ENCODE results near the gene KEL.

KEL gene

DNA sequence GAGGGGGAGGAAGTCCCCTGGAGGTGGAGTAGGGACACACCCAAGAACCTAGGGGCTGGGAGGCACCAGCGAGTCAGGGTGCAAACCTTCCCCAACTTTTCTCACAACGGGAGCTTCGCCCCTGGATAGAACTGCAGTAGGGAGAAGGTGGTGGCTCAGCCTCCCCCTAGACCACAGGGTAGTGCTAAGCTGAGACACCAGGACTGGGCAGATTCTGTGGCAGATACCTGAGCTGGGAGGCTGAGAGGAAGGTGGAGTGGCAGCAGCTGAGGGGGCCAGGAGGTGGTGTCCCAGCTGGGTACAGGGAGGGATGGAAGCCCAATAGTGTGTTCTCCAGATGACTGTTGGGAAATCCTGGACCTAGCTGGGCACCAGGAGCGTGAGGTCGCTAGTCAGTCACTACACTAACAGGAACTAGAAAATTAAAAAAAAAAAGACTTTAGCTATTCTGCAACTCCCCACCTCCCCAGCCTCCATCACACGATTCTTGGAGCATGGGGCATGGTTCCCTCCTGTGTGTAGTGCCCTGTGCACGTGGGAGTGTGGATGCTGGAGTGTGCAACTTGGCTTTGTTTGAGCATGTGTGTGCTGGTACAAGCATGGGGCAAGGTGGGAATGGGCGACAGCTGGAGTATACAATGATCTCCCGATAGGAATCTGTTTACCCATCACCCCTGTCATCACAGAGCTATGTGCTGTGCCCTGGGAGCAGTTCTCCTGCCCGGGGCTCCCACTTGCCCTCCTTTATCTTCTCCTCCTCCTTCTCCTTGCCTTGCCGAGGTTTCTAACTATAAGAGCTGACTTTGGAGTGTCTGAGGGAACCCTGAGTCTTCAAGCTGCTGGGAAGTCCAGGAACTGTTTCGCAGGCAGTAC is 67.8 kb downstream of the KEL start:
- Histone ChIP-seq H3K27me3 (ENCODE audit: control insufficient read depth, insufficient read depth, low read length) (no peaks in the 10 kb centered on the region), H3K4me3 (ENCODE audit: low read length) (no peak overlapping the region), H3K36me3 (ENCODE audit: control insufficient read depth, low read depth, low read length) (no peaks in the 10 kb centered on the region), H3K9me3 (ENCODE audit: control insufficient read depth, low read depth, low read length) (no peaks in the 10 kb centered on the region), H3K27ac (ENCODE audit: low read length) (no peak overlapping the region), H3K4me1 (ENCODE audit: control insufficient read depth, low read depth, low read length) (peaks cover 3% of the 10 kb centered on the region), H3K9ac (ENCODE audit: low read length) (no peak overlapping the region)

DNA sequence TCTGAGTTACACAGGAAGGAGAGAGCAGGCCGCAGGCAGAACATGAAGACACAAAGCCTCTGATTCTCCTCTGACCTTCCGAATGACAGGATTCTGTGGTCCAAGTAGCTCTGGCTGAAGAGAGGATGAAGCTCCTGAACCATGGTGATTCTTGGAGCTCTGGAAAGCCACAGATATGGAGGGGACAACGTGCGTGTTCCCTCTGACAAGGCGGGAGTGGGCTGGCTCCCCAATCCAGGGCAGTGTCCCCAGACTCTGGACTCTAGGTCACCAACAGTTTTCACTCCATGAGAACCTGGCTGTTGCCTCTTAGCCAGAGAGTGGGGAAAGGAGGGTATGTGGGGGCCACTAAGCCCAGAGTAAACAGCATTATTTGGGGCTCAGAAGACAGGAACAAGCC is 69.2 kb downstream of the KEL start:
- no peak overlapping the region for H3K9ac ChIP-seq (ENCODE audit: low read length)
- no peaks in the 10 kb centered on the region for H3K27me3 ChIP-seq (ENCODE audit: control insufficient read depth, insufficient read depth, low read length)
- no peaks in the 10 kb centered on the region for H3K36me3 ChIP-seq (ENCODE audit: control insufficient read depth, low read depth, low read length)
- no peak overlapping the region for H3K4me3 ChIP-seq (ENCODE audit: low read length)
- no peak overlapping the region for H3K27ac ChIP-seq (ENCODE audit: low read length)
- H3K9me3 ChIP-seq (ENCODE audit: control insufficient read depth, low read depth, low read length), result no peaks in the 10 kb centered on the region
- H3K4me1 ChIP-seq (ENCODE audit: control insufficient read depth, low read depth, low read length), result no peaks in the 10 kb centered on the region

DNA sequence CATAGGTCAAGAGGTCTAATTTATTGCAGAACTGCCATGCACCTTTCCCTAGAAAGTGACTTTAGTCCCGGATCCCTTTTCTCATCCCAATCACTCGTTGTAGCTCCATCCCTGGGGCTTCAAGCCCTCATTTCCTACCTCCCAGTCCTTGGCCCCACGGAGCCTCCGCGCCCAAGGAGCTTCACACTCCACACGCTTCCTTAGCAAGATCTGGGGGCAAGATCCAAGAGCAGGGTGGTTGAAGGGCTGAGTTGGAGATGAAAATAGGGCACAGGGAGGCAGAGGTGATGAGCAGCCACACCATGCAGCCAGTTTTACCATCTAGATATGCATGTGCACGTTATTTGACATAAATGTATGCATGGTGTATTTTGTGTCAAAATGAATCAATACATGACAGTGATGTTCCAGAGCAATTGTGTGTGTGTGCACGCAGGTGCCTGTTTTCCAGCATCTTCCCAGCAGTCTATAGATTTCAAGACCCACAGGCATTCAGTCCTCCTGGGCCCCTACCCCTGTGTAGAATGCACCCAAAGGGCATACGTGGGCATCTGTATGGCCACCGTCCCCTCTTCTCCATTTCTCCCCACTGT is 70.6 kb downstream of the KEL start:
- Histone ChIP-seq H3K36me3 (ENCODE audit: control insufficient read depth, low read depth, low read length) (no peaks in the 10 kb centered on the region), H3K9ac (ENCODE audit: low read length) (no peak overlapping the region), H3K27me3 (ENCODE audit: control insufficient read depth, insufficient read depth, low read length) (no peaks in the 10 kb centered on the region), H3K4me1 (ENCODE audit: control insufficient read depth, low read depth, low read length) (no peaks in the 10 kb centered on the region), H3K9me3 (ENCODE audit: control insufficient read depth, low read depth, low read length) (no peaks in the 10 kb centered on the region), H3K4me3 (ENCODE audit: low read length) (no peak overlapping the region), H3K27ac (ENCODE audit: low read length) (no peak overlapping the region)
